ENCODE results near the gene KRT13.

DNA sequence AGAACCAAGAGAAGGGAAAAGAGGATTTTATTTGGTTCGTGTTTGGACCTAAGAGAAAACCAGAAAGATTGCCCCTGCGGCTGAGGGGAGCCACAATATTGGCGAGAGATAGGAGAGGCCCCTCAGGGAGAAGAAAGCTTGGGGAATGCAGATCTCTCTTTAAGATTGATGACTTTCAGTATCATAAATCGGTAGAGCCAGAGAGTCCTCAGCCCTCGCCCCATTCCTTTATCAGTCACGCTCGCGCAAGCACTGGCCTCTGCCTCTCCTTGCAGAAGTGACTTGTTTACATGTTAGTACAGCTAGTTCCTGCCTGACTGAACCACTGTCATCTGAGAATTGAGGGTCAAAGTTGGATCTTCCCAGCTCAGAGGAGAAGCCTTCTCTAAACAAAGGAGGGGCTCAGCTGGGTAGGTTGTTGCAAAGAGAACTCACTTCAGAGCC lies 44.2 kb upstream of the KRT13 start:
- TF ChIP-seq, protein P1, sequence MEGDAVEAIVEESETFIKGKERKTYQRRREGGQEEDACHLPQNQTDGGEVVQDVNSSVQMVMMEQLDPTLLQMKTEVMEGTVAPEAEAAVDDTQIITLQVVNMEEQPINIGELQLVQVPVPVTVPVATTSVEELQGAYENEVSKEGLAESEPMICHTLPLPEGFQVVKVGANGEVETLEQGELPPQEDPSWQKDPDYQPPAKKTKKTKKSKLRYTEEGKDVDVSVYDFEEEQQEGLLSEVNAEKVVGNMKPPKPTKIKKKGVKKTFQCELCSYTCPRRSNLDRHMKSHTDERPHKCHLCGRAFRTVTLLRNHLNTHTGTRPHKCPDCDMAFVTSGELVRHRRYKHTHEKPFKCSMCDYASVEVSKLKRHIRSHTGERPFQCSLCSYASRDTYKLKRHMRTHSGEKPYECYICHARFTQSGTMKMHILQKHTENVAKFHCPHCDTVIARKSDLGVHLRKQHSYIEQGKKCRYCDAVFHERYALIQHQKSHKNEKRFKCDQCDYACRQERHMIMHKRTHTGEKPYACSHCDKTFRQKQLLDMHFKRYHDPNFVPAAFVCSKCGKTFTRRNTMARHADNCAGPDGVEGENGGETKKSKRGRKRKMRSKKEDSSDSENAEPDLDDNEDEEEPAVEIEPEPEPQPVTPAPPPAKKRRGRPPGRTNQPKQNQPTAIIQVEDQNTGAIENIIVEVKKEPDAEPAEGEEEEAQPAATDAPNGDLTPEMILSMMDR (IDR thresholded peaks at IDR 0.05; ENCODE audit: insufficient read depth, low read length, poor library complexity, severe bottlenecking): no peak
- TF ChIP-seq EZH2phosphoT487 (conservative IDR thresholded peaks at IDR 0.05; ENCODE audit: low read length): no peak
